Esophagus (tissue), 2 donors: ENCODE data around the gene ZC3H12A. TPM values are rescaled to one million over a fixed set of nuclear protein-coding genes. Genes with fewer than 3 reads are reported as not detected.

Source experiments
- H3K27ac ChIP-seq, 2 donors: one replicate each; pipeline ENCODE4 v1.5.1; 2013; ENCODE audit warnings: low read depth in 2 of 2, mild to moderate bottlenecking in 2 of 2, inconsistent platforms in 1 of 2, low read length in 1 of 2, moderate library complexity in 1 of 2
- H3K27me3 ChIP-seq, 2 donors: one replicate each; pipeline ENCODE4 v1.6.1; 2013; ENCODE audit warnings: low read length in 2 of 2, control low read depth in 1 of 2, mild to moderate bottlenecking in 1 of 2; ENCODE audit not compliant: insufficient read depth in 2 of 2, control insufficient read depth in 1 of 2
- H3K36me3 ChIP-seq, 2 donors: one replicate each; pipeline ENCODE4 v1.6.1; 2013; ENCODE audit warnings: low read length in 1 of 2; ENCODE audit not compliant: control insufficient read depth in 2 of 2, insufficient read depth in 2 of 2
- H3K4me1 ChIP-seq, 2 donors: one replicate each; pipeline ENCODE4 v1.6.1; 2013; ENCODE audit warnings: low read length in 1 of 2; ENCODE audit not compliant: control insufficient read depth in 2 of 2, insufficient read depth in 2 of 2
- H3K4me3 ChIP-seq, 2 donors: one replicate each; pipeline ENCODE4 v1.5.1; 2013; ENCODE audit warnings: low read length in 2 of 2, mild to moderate bottlenecking in 2 of 2, low read depth in 1 of 2, moderate library complexity in 1 of 2
- H3K9me3 ChIP-seq, 2 donors: one replicate each; pipeline ENCODE4 v1.6.1; 2013; ENCODE audit warnings: mild to moderate bottlenecking in 2 of 2, low read depth in 1 of 2, low read length in 1 of 2, moderate library complexity in 1 of 2; ENCODE audit not compliant: control insufficient read depth in 2 of 2, insufficient read depth in 1 of 2
- WGBS, 2 donors: extraction: QIAGEN DNeasy Blood & Tissue Kit; methylation state at CpG; one replicate each; pipeline ENCODE4 v1.1.7; 2013; 5-methylcytosine and 5-hydroxymethylcytosine counted together
- polyA plus RNA-seq, 2 donors: library from polyadenylated mRNA; stranded (reverse); fragments of 200-250 nt; gene quantifications; one replicate each; pipeline ENCODE4 v1.2.3, GENCODE V29; 2013
- donor health status: healthy with polysubstance abuse.
- donor health status: Bipolar disorder and iron deficiency.

Gene ZC3H12A
- polyA plus RNA-seq, 2 donors: 17.6 to 25.3 TPM

GRCh38 chr1:37449936-37450335, 24.4 kb upstream of the ZC3H12A start:
- Histone ChIP-seq H3K9me3 (no peaks in the 10 kb centered on the region), H3K36me3 (no peaks in the 10 kb centered on the region), H3K4me1 (peaks cover 0 to 2% of the 10 kb centered on the region in 2 donors), H3K27ac (no peak overlapping the region), H3K27me3 (no peaks in the 10 kb centered on the region), H3K4me3 (no peak overlapping the region)
- 29 to 42% methylated on average over 5 of the region's 5 CpGs for WGBS, 2 donors

GRCh38 chr1:37452416-37452815, 22.0 kb upstream of the ZC3H12A start:
- Histone ChIP-seq H3K9me3 (no peaks in the 10 kb centered on the region), H3K27me3 (no peaks in the 10 kb centered on the region), H3K4me3 (no peak overlapping the region), H3K4me1 (peaks cover 0 to 2% of the 10 kb centered on the region in 2 donors), H3K27ac (no peak overlapping the region), H3K36me3 (no peaks in the 10 kb centered on the region)
- 66 to 77% methylated on average over 6 of the region's 6 CpGs for WGBS, 2 donors

- Histone ChIP-seq H3K4me1 (peaks cover 0 to 2% of the 10 kb centered on the region in 2 donors), H3K4me3 (no peak overlapping the region), H3K27me3 (no peaks in the 10 kb centered on the region), H3K9me3 (no peaks in the 10 kb centered on the region), H3K27ac (no peak overlapping the region), H3K36me3 (no peaks in the 10 kb centered on the region)
- WGBS, 2 donors: 83 to 92% methylated on average over 6 to 7 of the region's 7 CpGs
Measured at GRCh38 chr1:37453647-37454046, 20.7 kb upstream of the ZC3H12A start.

GRCh38 chr1:37455516-37455915, 18.9 kb upstream of the ZC3H12A start:
- Histone ChIP-seq H3K4me1 (peaks cover 0 to 2% of the 10 kb centered on the region in 2 donors), H3K4me3 (no peak overlapping the region), H3K9me3 (no peaks in the 10 kb centered on the region), H3K27ac (peak overlapping the region in 1 of 2 donors; percentile 26), H3K36me3 (no peaks in the 10 kb centered on the region), H3K27me3 (no peaks in the 10 kb centered on the region)
- 79 to 86% methylated on average over 10 of the region's 10 CpGs for WGBS, 2 donors

GRCh38 chr1:37456614-37457013, 17.8 kb upstream of the ZC3H12A start:
- no peaks in the 10 kb centered on the region for H3K27me3 ChIP-seq
- H3K27ac ChIP-seq: no peak overlapping the region
- H3K36me3 ChIP-seq: no peaks in the 10 kb centered on the region
- H3K4me1 ChIP-seq: peaks cover 0 to 2% of the 10 kb centered on the region in 2 donors
- no peak overlapping the region for H3K4me3 ChIP-seq
- no peaks in the 10 kb centered on the region for H3K9me3 ChIP-seq

- H3K4me3 ChIP-seq: no peak overlapping the region
- no peaks in the 10 kb centered on the region for H3K9me3 ChIP-seq
- no peak overlapping the region for H3K27ac ChIP-seq
- no peaks in the 10 kb centered on the region for H3K27me3 ChIP-seq
- H3K4me1 ChIP-seq: peaks cover 0 to 2% of the 10 kb centered on the region in 2 donors
- 77 to 81% methylated on average over 3 of the region's 3 CpGs for WGBS, 2 donors
- H3K36me3 ChIP-seq: no peaks in the 10 kb centered on the region
Measured at GRCh38 chr1:37458551-37458950, 15.8 kb upstream of the ZC3H12A start.

GRCh38 chr1:37461698-37462436, 12.5 kb upstream of the ZC3H12A start:
- H3K4me3 ChIP-seq: no peak overlapping the region
- H3K36me3 ChIP-seq: no peaks in the 10 kb centered on the region
- 85 to 86% methylated on average over 9 of the region's 9 CpGs for whole genome bisulfite sequencing, 2 donors
- no peaks in the 10 kb centered on the region for H3K4me1 ChIP-seq
- H3K9me3 ChIP-seq: no peaks in the 10 kb centered on the region
- H3K27ac ChIP-seq: no peak overlapping the region
- no peaks in the 10 kb centered on the region for H3K27me3 ChIP-seq

- H3K4me1 ChIP-seq: no peaks in the 10 kb centered on the region
- 73 to 82% methylated on average over 2 of the region's 2 CpGs for WGBS, 2 donors
- H3K27ac ChIP-seq: no peak overlapping the region
- H3K9me3 ChIP-seq: no peaks in the 10 kb centered on the region
- no peaks in the 10 kb centered on the region for H3K36me3 ChIP-seq
- H3K4me3 ChIP-seq: no peak overlapping the region
- no peaks in the 10 kb centered on the region for H3K27me3 ChIP-seq
Measured at GRCh38 chr1:37464443-37464842, 9.9 kb upstream of the ZC3H12A start.

GRCh38 chr1:37465593-37466517, 8.5 kb upstream of the ZC3H12A start:
- no peaks in the 10 kb centered on the region for H3K9me3 ChIP-seq
- peak overlapping the region in 1 of 2 donors; percentile 27 for H3K27ac ChIP-seq
- no peaks in the 10 kb centered on the region for H3K4me1 ChIP-seq
- H3K4me3 ChIP-seq: no peak overlapping the region
- no peaks in the 10 kb centered on the region for H3K27me3 ChIP-seq
- no peaks in the 10 kb centered on the region for H3K36me3 ChIP-seq
- WGBS, 2 donors: 78 to 79% methylated on average over 6 of the region's 6 CpGs
